ENCODE measurements around the gene VAV2.

VAV2 gene

DNA sequence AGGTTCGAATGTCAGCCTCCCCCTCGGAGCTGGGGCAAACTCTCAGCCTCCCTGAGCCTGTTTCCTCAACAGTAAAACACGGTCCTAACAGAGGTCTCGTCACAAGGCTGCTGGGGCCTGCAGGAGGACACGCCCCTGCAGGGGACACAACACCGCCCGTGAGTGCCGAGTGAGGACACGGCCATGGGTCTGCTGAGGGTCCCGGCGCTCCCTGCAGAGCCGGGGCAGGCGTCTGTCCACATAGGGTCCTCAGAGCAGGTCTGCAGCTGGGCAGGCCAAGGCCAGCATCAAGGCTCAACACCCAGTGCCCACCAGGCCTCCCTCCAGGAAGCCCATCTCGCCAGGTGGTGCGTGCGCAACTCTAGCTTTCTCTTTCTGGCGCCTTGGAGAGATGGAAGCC is 125.2 kb downstream of the VAV2 start:
- no peak overlapping the region for H3K4me3 ChIP-seq (ENCODE audit: low read depth, low read length)
- no peak for DNase-seq (ENCODE audit: low read depth)
- TF ChIP-seq CTCF (IDR thresholded peaks at IDR 0.05; ENCODE audit: low read depth, low read length, missing control alignments) = no peak

GRCh38 chr9:133864011-133864410 is 128.1 kb downstream of the VAV2 start:
- no peak for DNase-seq (ENCODE audit: low read depth)
- H3K4me3 ChIP-seq (ENCODE audit: low read depth, low read length) = no peak overlapping the region
- no peak for TF ChIP-seq CTCF (IDR thresholded peaks at IDR 0.05; ENCODE audit: low read depth, low read length, missing control alignments)

- DNase-seq (ENCODE audit: low read depth) = no peak
- TF ChIP-seq CTCF (IDR thresholded peaks at IDR 0.05; ENCODE audit: low read depth, low read length, missing control alignments) = no peak
- no peak overlapping the region for H3K4me3 ChIP-seq (ENCODE audit: low read depth, low read length)
Observed at GRCh38 chr9:133863257-133863592, 128.9 kb downstream of the VAV2 start.

- no peak overlapping the region for H3K4me3 ChIP-seq (ENCODE audit: low read depth, low read length)
- TF ChIP-seq CTCF (IDR thresholded peaks at IDR 0.05; ENCODE audit: low read depth, low read length, missing control alignments) = no peak
- no peak for DNase-seq (ENCODE audit: low read depth)
Observed at GRCh38 chr9:133862585-133863256, 129.4 kb downstream of the VAV2 start.

DNA sequence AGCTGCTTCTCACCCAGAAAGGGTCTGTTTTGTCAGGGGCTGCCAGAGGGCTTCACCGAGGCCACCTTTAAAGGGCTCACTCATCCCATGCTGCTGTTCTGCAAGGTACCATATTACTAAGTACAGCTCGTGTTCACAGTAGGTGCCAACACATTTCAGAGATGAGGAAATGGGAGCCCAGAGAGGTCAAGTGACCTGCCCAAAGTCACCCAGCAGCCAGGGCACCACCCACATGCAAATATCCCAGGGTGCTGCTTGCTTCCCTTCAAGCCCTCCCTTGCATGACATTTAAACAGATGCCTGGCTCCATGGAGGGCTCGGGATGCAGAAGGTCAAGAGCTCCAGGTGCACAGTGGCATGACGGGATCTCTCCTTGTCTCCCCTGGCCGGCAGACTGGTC is 130.4 kb downstream of the VAV2 start:
- H3K4me3 ChIP-seq (ENCODE audit: low read depth, low read length) = no peak overlapping the region
- TF ChIP-seq CTCF (IDR thresholded peaks at IDR 0.05; ENCODE audit: low read depth, low read length, missing control alignments) = no peak
- no peak for DNase-seq (ENCODE audit: low read depth)

GRCh38 chr9:133861086-133861485 is 131.0 kb downstream of the VAV2 start:
- no peak for DNase-seq (ENCODE audit: low read depth)
- TF ChIP-seq CTCF (IDR thresholded peaks at IDR 0.05; ENCODE audit: low read depth, low read length, missing control alignments) = no peak
- H3K4me3 ChIP-seq (ENCODE audit: low read depth, low read length) = no peak overlapping the region

- no peak for TF ChIP-seq CTCF (IDR thresholded peaks at IDR 0.05; ENCODE audit: low read depth, low read length, missing control alignments)
Observed at GRCh38 chr9:133858771-133859170, 133.4 kb downstream of the VAV2 start.

More at GRCh38 chr9:133858771-133859170, 133.4 kb downstream of the VAV2 start:
- no peak for DNase-seq (ENCODE audit: low read depth)
- H3K4me3 ChIP-seq (ENCODE audit: low read depth, low read length) = no peak overlapping the region
